Sciatic nerve (tissue), 2 donors: ENCODE measurements around the gene INSIG2. TPM values are rescaled to one million over a fixed set of nuclear protein-coding genes. Genes with fewer than 3 reads are reported as not detected.
A peak's percentile ranks its signal among the peaks of the same experiment; 100 is the strongest.

ENCODE experiments used
- ATAC-seq: fragments of 200-7000 bp; cut with Tn5 transposase; one replicate; pipeline ENCODE4 v1.9.1; 2020; ENCODE audit warnings: mild to moderate bottlenecking, moderate library complexity
- DNase-seq: peaks from one replicate; pipeline ENCODE4 v3.0.0-alpha.2; 2020; ENCODE audit warnings: low spot score
- intact Hi-C: fragments of 100-400 bp; cut with DNase I; formaldehyde crosslinking; loops from one replicate; pipeline ENCODE4 v1.14.2; 2022
- total RNA-seq: library from RNA; stranded (reverse); fragmentation: NEBNext Ultra II Directional; extraction: Animal tissue kit (Norgen Biotek cat#: 25700); gene quantifications from one replicate; pipeline ENCODE4 v1.2.1, GENCODE V29; 2021
- donor health status: DM: no; HTN: no; CAD: no.
- donor health status: DM: no; HTN: no; CAD: no.

INSIG2 gene
- total RNA-seq, 1 donor from 2014 or later, result 23.2 TPM

DNA sequence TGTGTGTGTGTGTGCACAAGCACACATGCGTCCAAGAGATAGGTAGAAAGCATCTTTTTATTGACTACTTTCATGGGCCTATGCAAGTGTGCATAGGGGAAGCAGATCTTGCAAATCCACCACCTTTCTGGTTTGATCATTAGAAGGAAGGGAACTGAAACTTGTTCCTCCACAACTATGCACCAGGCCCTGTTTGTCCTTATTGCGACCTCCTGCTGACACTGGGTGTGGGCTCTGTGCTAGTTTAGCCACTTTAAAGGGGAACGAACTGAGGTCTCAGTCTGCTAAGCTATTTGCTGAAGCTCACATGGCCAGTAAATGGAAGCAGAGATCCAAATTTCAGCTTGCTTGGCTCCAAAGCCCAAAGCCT, 32.1 kb upstream of the INSIG2 start:
- peak; percentile 65 for ATAC-seq
- intact Hi-C loops, result no loop called here
- DNase-seq, result no peak

- ATAC-seq (no peak), DNase-seq (no peak)
- intact Hi-C loops, result no loop called here
These were observed 31.5 kb upstream of the INSIG2 start for GRCh38 chr2:118056801-118057200.

DNA sequence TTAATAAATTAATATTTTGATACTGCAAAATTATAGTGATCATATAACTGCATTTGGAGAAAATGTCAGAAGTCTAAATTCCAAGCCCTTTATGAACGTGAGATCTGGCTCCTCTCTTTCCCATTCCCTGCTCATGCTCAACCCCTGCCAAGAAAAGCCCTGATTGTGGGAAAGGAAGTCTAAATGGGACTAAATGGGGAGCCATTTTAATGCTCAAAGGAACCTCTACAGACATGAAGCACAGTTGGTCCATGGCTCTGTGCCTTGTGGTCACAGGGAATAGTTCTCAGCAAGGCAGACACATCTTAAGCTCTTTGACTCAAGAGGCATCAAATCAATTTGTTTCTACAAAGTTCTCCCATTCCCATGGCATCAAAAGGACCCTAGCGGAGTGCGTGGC, 29.3 kb upstream of the INSIG2 start:
- no peak for DNase-seq
- no peak for ATAC-seq
- intact Hi-C loops, result no loop called here

DNA sequence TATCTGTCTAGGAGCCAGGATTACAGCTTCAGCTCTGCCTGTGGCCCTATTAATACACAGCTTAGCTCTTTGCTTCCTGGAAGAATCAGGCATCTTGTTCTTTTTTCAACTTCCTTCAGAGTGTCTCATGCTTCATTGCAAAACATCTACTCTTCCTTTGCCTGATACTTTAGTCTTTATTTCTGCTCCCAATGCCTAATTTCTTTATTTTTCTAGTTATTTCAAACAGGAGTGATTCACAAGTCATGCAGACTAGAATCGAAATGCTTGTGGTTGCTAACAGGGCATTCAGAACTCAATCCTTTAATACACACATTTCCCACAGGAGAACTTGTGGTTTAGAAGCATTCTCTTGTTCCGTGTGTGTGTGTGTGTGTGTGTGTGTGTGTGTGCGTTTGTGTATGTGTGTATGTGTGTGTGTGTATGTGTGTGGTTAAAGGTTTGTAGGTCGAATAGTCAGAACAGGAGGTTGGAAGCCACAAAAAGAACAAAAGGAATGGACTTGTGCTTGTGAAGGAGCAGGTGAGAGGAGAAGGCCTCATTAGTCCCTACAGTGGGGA, 28.3 kb upstream of the INSIG2 start:
- no peak for DNase-seq
- intact Hi-C loops, result loop anchor here (10.0 kb wide), 1 partner anchor 1185 kb away; no protein-coding TSS in a partner anchor
- peak; percentile 76 for ATAC-seq

GRCh38 chr2:118061135-118061955, 26.9 kb upstream of the INSIG2 start:
- intact Hi-C loops, result loop anchor here (10.0 kb wide), 1 partner anchor 1187 kb away; no protein-coding TSS in a partner anchor
- peak; percentile 72 for ATAC-seq
- DNase-seq, result no peak

GRCh38 chr2:118062048-118062447, 26.2 kb upstream of the INSIG2 start:
- DNase-seq, result no peak
- intact Hi-C loops, result loop anchor here (10.0 kb wide), 1 partner anchor 1187 kb away; no protein-coding TSS in a partner anchor
- ATAC-seq, result peak; percentile 43

GRCh38 chr2:118062669-118063068, 25.6 kb upstream of the INSIG2 start:
- intact Hi-C loops, result loop anchor here (10.0 kb wide), 1 partner anchor 1188 kb away; no protein-coding TSS in a partner anchor
- DNase-seq, result no peak
- ATAC-seq, result no peak

- ATAC-seq (no peak), DNase-seq (no peak)
- intact Hi-C loops, result loop anchor here (10.0 kb wide), 1 partner anchor 1190 kb away; no protein-coding TSS in a partner anchor
These were observed 23.1 kb upstream of the INSIG2 start for GRCh38 chr2:118065015-118065706.

DNA sequence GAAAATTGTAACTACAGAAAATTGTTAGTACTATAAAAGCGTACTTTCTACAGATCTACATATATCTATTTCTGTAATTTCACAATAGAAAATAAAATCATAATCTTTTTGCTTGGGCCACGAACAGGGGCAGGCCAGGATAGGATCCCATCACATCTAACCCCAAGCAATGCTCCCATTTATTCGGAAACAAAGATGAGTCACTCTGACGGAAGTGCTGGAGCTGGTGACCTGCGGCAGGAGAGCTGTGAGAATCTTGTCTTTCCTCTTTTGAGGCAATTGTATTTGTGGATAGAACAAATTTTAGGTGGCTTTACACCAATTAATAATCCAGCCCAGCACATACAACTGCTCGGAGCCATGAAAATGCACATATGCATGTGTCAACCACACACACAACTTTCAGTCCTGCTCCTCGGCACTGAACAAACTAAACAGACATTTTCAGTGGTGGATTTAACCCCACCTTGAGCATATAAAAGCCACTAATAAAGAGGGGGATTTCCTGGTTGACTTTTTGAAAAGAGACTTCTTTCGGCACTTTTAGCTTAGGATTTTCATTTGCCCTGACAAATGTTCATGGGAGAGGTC, 22.3 kb upstream of the INSIG2 start:
- intact Hi-C loops, result loop anchor here (10.0 kb wide), 1 partner anchor 1191 kb away; no protein-coding TSS in a partner anchor
- ATAC-seq, result no peak
- no peak for DNase-seq

GRCh38 chr2:118077636-118078247, 10.5 kb upstream of the INSIG2 start:
- intact Hi-C loops, result no loop called here
- ATAC-seq (no peak), DNase-seq (no peak)

GRCh38 chr2:118078734-118079133, 9.5 kb upstream of the INSIG2 start:
- ATAC-seq, result no peak
- intact Hi-C loops, result no loop called here
- no peak for DNase-seq

DNA sequence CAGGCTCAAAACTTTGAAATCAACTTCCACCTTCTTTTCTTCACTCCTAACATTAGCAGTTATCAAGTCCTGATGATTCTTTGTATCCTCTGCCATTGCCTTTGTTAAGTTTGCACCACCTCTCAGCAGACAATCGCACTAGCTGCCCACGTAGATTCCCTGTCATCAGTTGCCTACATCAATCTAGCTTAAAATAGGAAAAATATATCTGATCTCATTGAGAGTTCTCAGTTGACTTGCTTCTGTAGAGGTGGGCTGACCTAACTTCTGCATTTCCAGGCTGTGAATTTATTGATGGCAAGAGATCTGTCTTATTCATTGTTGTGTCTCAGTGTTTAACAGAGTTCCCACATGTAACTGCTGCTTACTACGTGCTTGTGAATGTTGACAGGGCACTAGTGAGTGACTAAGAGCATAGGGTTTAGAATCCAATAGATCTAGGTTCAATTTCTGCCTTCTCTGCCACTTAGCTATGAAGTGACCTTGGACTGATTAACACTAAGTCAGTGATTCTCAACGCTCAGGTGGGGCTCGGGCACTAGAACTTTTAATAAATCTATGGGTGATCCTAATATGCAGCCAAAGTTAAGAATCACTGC, 3.7 kb upstream of the INSIG2 start:
- intact Hi-C loops, result no loop called here
- no peak for ATAC-seq
- DNase-seq, result no peak

GRCh38 chr2:118085173-118086023, 2.9 kb upstream of the INSIG2 start:
- DNase-seq, result no peak
- no peak for ATAC-seq
- intact Hi-C loops, result no loop called here

DNA sequence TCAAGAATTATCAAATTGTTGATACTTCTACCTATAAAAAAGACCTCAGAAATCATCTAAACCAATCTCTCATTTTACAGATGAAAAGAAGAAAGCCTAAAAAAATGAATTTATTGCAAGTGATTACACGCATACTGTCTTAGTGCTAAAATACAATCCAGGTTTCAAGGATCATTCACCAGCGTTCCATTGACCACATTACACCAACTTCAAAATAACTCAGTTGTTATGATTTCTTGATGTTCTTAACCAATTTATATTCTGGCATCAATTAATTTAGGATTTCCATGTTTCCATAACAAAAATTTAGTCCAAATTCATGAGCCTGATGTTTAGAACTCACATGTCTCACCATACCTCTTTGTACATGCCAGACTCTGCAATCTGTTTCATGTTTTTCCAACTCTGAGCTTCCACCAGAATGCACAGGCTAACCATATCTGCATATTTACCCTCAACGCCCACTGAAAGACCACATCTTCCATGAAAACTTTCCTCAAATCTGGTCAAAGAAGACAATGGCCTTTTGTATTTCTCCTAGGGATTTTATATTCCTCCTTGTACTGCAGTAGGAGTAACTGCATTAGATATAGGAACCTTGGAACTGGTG, 2.1 kb upstream of the INSIG2 start:
- intact Hi-C loops, result no loop called here
- DNase-seq, result no peak
- ATAC-seq, result no peak

GRCh38 chr2:118089139-118089800, 999 bp downstream of the INSIG2 start:
- intact Hi-C loops, result no loop called here
- no peak for DNase-seq
- peak; percentile 79 for ATAC-seq

GRCh38 chr2:118090387-118091139, 2.3 kb downstream of the INSIG2 start:
- intact Hi-C loops, result no loop called here
- DNase-seq (no peak), ATAC-seq (no peak)
